Measurements from ENCODE around the gene INMT. TPM values are rescaled to one million over a fixed set of nuclear protein-coding genes. Genes with fewer than 3 reads are reported as not detected.
A peak's percentile ranks its signal among the peaks of the same experiment; 100 is the strongest.

The INMT gene
- total RNA-seq, 1 experiment from 2014 or later, result 3.3 TPM

GRCh38 chr7:30800785-30801252 is 48.9 kb downstream of the INMT start:
- Histone ChIP-seq H3K4me1 (peaks cover 33% of the 10 kb centered on the region), H3K36me3 (ENCODE audit: control insufficient read depth, insufficient read depth, low read length) (no peaks in the 10 kb centered on the region), H3K27me3 (replicated peaks; ENCODE audit: control insufficient read depth, insufficient read depth, low read length) (no peaks in the 10 kb centered on the region), H3K9me3 (no peaks in the 10 kb centered on the region), H3K4me3 (ENCODE audit: low read depth, low read length) (no peak overlapping the region)
- peak; percentile 57 to 75 for DNase-seq
- Mint-ChIP-seq H3K36me3 (ENCODE audit: insufficient read depth, unreplicated experiment) (no peaks in the 10 kb centered on the region), H3K4me3 (ENCODE audit: unreplicated experiment) (no peak overlapping the region), H3K9me3 (ENCODE audit: unreplicated experiment) (no peaks in the 10 kb centered on the region), H3K27ac (ENCODE audit: unreplicated experiment) (no peak overlapping the region), H3K27me3 (ENCODE audit: insufficient read depth, unreplicated experiment) (no peaks in the 10 kb centered on the region), H3K4me1 (ENCODE audit: low read depth, unreplicated experiment) (peaks cover 20% of the 10 kb centered on the region)
- POLR2A ChIA-PET, result no interaction called here
- BruUV-seq (replicated peaks), result no TSS peak
- TF ChIP-seq, protein P1, sequence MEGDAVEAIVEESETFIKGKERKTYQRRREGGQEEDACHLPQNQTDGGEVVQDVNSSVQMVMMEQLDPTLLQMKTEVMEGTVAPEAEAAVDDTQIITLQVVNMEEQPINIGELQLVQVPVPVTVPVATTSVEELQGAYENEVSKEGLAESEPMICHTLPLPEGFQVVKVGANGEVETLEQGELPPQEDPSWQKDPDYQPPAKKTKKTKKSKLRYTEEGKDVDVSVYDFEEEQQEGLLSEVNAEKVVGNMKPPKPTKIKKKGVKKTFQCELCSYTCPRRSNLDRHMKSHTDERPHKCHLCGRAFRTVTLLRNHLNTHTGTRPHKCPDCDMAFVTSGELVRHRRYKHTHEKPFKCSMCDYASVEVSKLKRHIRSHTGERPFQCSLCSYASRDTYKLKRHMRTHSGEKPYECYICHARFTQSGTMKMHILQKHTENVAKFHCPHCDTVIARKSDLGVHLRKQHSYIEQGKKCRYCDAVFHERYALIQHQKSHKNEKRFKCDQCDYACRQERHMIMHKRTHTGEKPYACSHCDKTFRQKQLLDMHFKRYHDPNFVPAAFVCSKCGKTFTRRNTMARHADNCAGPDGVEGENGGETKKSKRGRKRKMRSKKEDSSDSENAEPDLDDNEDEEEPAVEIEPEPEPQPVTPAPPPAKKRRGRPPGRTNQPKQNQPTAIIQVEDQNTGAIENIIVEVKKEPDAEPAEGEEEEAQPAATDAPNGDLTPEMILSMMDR (IDR thresholded peaks at IDR 0.05; ENCODE audit: insufficient read depth in 1 of 2, low read depth in 1 of 2, low read length in 1 of 2, severe bottlenecking in 1 of 2, unreplicated experiment in 1 of 2), result peak; percentile 61 to 74
- intact Hi-C loops (cut with micrococcal nuclease; ENCODE audit: unreplicated experiment), result loop anchor here (1.0 to 5.0 kb wide), 4 partner anchors 81 to 321 kb away; no protein-coding TSS in a partner anchor
- CTCF ChIA-PET, result interaction anchor here (1.4 to 1.6 kb wide), 2 partner anchors 178 to 322 kb away, joined by 5 to 7 read pairs; no protein-coding TSS in a partner anchor

GRCh38 chr7:30802812-30803211 is 50.9 kb downstream of the INMT start:
- H3K27ac Mint-ChIP-seq (ENCODE audit: unreplicated experiment), result no peak overlapping the region
- H3K4me3 Mint-ChIP-seq (ENCODE audit: unreplicated experiment), result no peak overlapping the region
- H3K27me3 Mint-ChIP-seq (ENCODE audit: insufficient read depth, unreplicated experiment), result no peaks in the 10 kb centered on the region
- no TSS peak for BruUV-seq (replicated peaks)
- no peaks in the 10 kb centered on the region for H3K36me3 Mint-ChIP-seq (ENCODE audit: insufficient read depth, unreplicated experiment)
- Histone ChIP-seq H3K9me3 (no peaks in the 10 kb centered on the region), H3K27me3 (replicated peaks; ENCODE audit: control insufficient read depth, insufficient read depth, low read length) (no peaks in the 10 kb centered on the region), H3K4me1 (peaks cover 13% of the 10 kb centered on the region), H3K4me3 (ENCODE audit: low read depth, low read length) (no peak overlapping the region), H3K36me3 (ENCODE audit: control insufficient read depth, insufficient read depth, low read length) (no peaks in the 10 kb centered on the region)
- ChIA-PET CTCF (no interaction called here), POLR2A (no interaction called here)
- intact Hi-C loops (cut with micrococcal nuclease; ENCODE audit: unreplicated experiment), result loop anchor here (5.0 kb wide), 1 partner anchor 79 kb away; no protein-coding TSS in a partner anchor
- peaks cover 1% of the 10 kb centered on the region for H3K4me1 Mint-ChIP-seq (ENCODE audit: low read depth, unreplicated experiment)
- TF ChIP-seq, protein P1 (IDR thresholded peaks at IDR 0.05; ENCODE audit: insufficient read depth in 1 of 2, low read depth in 1 of 2, low read length in 1 of 2, severe bottlenecking in 1 of 2, unreplicated experiment in 1 of 2), result no peak
- DNase-seq, result no peak
- H3K9me3 Mint-ChIP-seq (ENCODE audit: unreplicated experiment), result no peaks in the 10 kb centered on the region

GRCh38 chr7:30804078-30804661 is 52.2 kb downstream of the INMT start:
- no peaks in the 10 kb centered on the region for H3K27me3 ChIP-seq (replicated peaks; ENCODE audit: control insufficient read depth, insufficient read depth, low read length)
- Mint-ChIP-seq H3K9me3 (ENCODE audit: unreplicated experiment) (no peaks in the 10 kb centered on the region), H3K4me3 (ENCODE audit: unreplicated experiment) (no peak overlapping the region), H3K36me3 (ENCODE audit: insufficient read depth, unreplicated experiment) (no peaks in the 10 kb centered on the region), H3K27me3 (ENCODE audit: insufficient read depth, unreplicated experiment) (no peaks in the 10 kb centered on the region), H3K27ac (ENCODE audit: unreplicated experiment) (no peak overlapping the region), H3K4me1 (ENCODE audit: low read depth, unreplicated experiment) (peaks cover 6% of the 10 kb centered on the region)
- no peak for DNase-seq
- TF ChIP-seq, protein P1 (IDR thresholded peaks at IDR 0.05; ENCODE audit: insufficient read depth in 1 of 2, low read depth in 1 of 2, low read length in 1 of 2, severe bottlenecking in 1 of 2, unreplicated experiment in 1 of 2), result no peak
- ChIA-PET CTCF (no interaction called here), POLR2A (no interaction called here)
- no peaks in the 10 kb centered on the region for H3K36me3 ChIP-seq (ENCODE audit: control insufficient read depth, insufficient read depth, low read length)
- BruUV-seq (replicated peaks), result no TSS peak
- intact Hi-C loops (cut with micrococcal nuclease; ENCODE audit: unreplicated experiment), result loop anchor here (5.0 kb wide), 1 partner anchor 78 kb away; no protein-coding TSS in a partner anchor
- no peaks in the 10 kb centered on the region for H3K9me3 ChIP-seq
- peaks cover 10% of the 10 kb centered on the region for H3K4me1 ChIP-seq
- H3K4me3 ChIP-seq (ENCODE audit: low read depth, low read length), result no peak overlapping the region

Data from Caco-2 (cell line).